SK-N-SH treated with all-trans-retinoic acid at 6 μM for 48 hours (cell line): ENCODE data around the gene BEGAIN.

Experiments
- ATAC-seq: fragments of 200-7000 bp; cut with Tn5 transposase; 3 replicates; pipeline ENCODE4 v1.9.1; 2020; ENCODE audit warnings: mild to moderate bottlenecking, moderate library complexity
- BACH2 ChIP-seq: fragments of 250-450 bp; sonication (Bioruptor Pico); IDR thresholded peaks from 2 replicates; pipeline ENCODE4 v1.9.0; 2021; ENCODE audit warnings: mild to moderate bottlenecking, borderline replicate concordance
- CREB5 ChIP-seq: fragments of 250-450 bp; sonication (Bioruptor Pico); IDR thresholded peaks from 2 replicates; pipeline ENCODE4 v1.5.1; 2020; ENCODE audit warnings: low read depth, mild to moderate bottlenecking, moderate library complexity
- CSDC2 ChIP-seq: fragments of 250-450 bp; sonication (Bioruptor Pico); IDR thresholded peaks from 2 replicates; pipeline ENCODE4 v1.5.0; 2020; ENCODE audit warnings: mild to moderate bottlenecking, moderate library complexity
- ESRRG ChIP-seq: fragments of 250-450 bp; sonication (Bioruptor Pico); IDR thresholded peaks from 2 replicates; pipeline ENCODE4 v1.6.1; 2021; ENCODE audit warnings: mild to moderate bottlenecking
- GLIS3 ChIP-seq: fragments of 250-450 bp; sonication (Bioruptor Pico); IDR thresholded peaks from 2 replicates; pipeline ENCODE4 v1.5.0; 2020; ENCODE audit warnings: mild to moderate bottlenecking, moderate library complexity
- ISL1 ChIP-seq: fragments of 250-450 bp; sonication (Bioruptor Pico); IDR thresholded peaks from 2 replicates; pipeline ENCODE4 v2.1.2; 2022; ENCODE audit warnings: mild to moderate bottlenecking, moderate library complexity
- OSR1 ChIP-seq: fragments of 250-450 bp; sonication (Bioruptor Pico); IDR thresholded peaks from 2 replicates; pipeline ENCODE4 v1.8.0; 2022; ENCODE audit warnings: moderate library complexity, mild to moderate bottlenecking, inconsistent platforms
- PATZ1 ChIP-seq: fragments of 250-450 bp; sonication (Bioruptor Pico); IDR thresholded peaks from 2 replicates; pipeline ENCODE4 v1.8.0; 2020; ENCODE audit warnings: mild to moderate bottlenecking, moderate library complexity, borderline replicate concordance
- POU6F1 ChIP-seq: fragments of 250-450 bp; sonication (Bioruptor Pico); IDR thresholded peaks from 2 replicates; pipeline ENCODE4 v1.8.0; 2021; ENCODE audit warnings: low read depth, mild to moderate bottlenecking, moderate library complexity, borderline replicate concordance
- PPARA ChIP-seq: fragments of 250-450 bp; sonication (Bioruptor Pico); IDR thresholded peaks from 2 replicates; pipeline ENCODE4 v1.5.0; 2020; ENCODE audit warnings: mild to moderate bottlenecking, borderline replicate concordance
- RARB ChIP-seq: fragments of 250-450 bp; sonication (Bioruptor Pico); IDR thresholded peaks from 2 replicates; pipeline ENCODE4 v1.8.0; 2021; ENCODE audit warnings: mild to moderate bottlenecking, moderate library complexity
- TOX ChIP-seq: fragments of 250-450 bp; sonication (Bioruptor Pico); IDR thresholded peaks from 2 replicates; pipeline ENCODE4 v1.8.0; 2021; ENCODE audit warnings: mild to moderate bottlenecking, moderate library complexity, borderline replicate concordance
- TSHZ2 ChIP-seq: fragments of 250-450 bp; sonication (Bioruptor Pico); IDR thresholded peaks from 2 replicates; pipeline ENCODE4 v1.5.0; 2020; ENCODE audit warnings: mild to moderate bottlenecking, moderate library complexity
- ZC3H10 ChIP-seq: fragments of 250-450 bp; sonication (Bioruptor Pico); IDR thresholded peaks from 2 replicates; pipeline ENCODE4 v1.5.1; 2021; ENCODE audit warnings: mild to moderate bottlenecking, moderate library complexity
- ZFP30 ChIP-seq: fragments of 450-650 bp; formaldehyde crosslinking; IDR thresholded peaks from 2 replicates; pipeline ENCODE4 v1.5.0; 2022; ENCODE audit warnings: mild to moderate bottlenecking, moderate library complexity
- ZNF565 ChIP-seq: fragments of 450-650 bp; formaldehyde crosslinking; conservative IDR thresholded peaks from 2 replicates; pipeline ENCODE4 v1.5.0; 2020; ENCODE audit warnings: low read depth, mild to moderate bottlenecking, moderate library complexity
- ZNF70 ChIP-seq: fragments of 450-650 bp; formaldehyde crosslinking; IDR thresholded peaks from 2 replicates; pipeline ENCODE4 v1.5.0; 2020; ENCODE audit warnings: mild to moderate bottlenecking, moderate library complexity

BEGAIN gene

GRCh38 chr14:100623961-100624360, 36.7 kb upstream of the BEGAIN start:
- TF ChIP-seq ZNF70 (CRISPR knock-in tag): no peak
- no peak for TF ChIP-seq ZFP30
- TF ChIP-seq CREB5 (CRISPR knock-in tag): no peak
- TF ChIP-seq POU6F1 (CRISPR knock-in tag): no peak
- no peak for TF ChIP-seq OSR1
- TF ChIP-seq TOX (CRISPR knock-in tag): no peak
- no peak for TF ChIP-seq BACH2 (CRISPR knock-in tag)
- TF ChIP-seq ISL1 (CRISPR knock-in tag): no peak
- ATAC-seq: no peak

GRCh38 chr14:100623557-100623956, 36.3 kb upstream of the BEGAIN start:
- no peak for TF ChIP-seq RARB (CRISPR knock-in tag)
- TF ChIP-seq ZC3H10 (CRISPR knock-in tag): no peak
- TF ChIP-seq PATZ1 (CRISPR knock-in tag): no peak
- no peak for TF ChIP-seq TOX (CRISPR knock-in tag)
- ATAC-seq: no peak

- no peak for TF ChIP-seq RARB (CRISPR knock-in tag)
- no peak for TF ChIP-seq OSR1
- no peak for ATAC-seq
These were observed 35.7 kb upstream of the BEGAIN start for GRCh38 chr14:100622708-100623485.

- no peak for TF ChIP-seq ZFP30
- no peak for TF ChIP-seq CREB5 (CRISPR knock-in tag)
- no peak for TF ChIP-seq PATZ1 (CRISPR knock-in tag)
- TF ChIP-seq TSHZ2: no peak
- TF ChIP-seq ZC3H10 (CRISPR knock-in tag): no peak
- TF ChIP-seq ISL1 (CRISPR knock-in tag): no peak
- TF ChIP-seq OSR1: no peak
- TF ChIP-seq ZNF565 (CRISPR knock-in tag): no peak
- no peak for TF ChIP-seq GLIS3
- TF ChIP-seq PPARA (CRISPR knock-in tag): no peak
- no peak for TF ChIP-seq POU6F1 (CRISPR knock-in tag)
- TF ChIP-seq CSDC2 (CRISPR knock-in tag): no peak
- TF ChIP-seq ESRRG (CRISPR knock-in tag): no peak
- no peak for ATAC-seq
These were observed 35.0 kb upstream of the BEGAIN start for GRCh38 chr14:100622224-100622623.
